ENCODE data around the gene ZNF75A. TPM values are rescaled to one million over a fixed set of nuclear protein-coding genes. Genes with fewer than 3 reads are reported as not detected.
A peak's percentile ranks its signal among the peaks of the same experiment; 100 is the strongest.

Gene ZNF75A
- total and polyA plus RNA-seq, 9 of the 15 experiments (the other 6 are each of a cell fraction or from before 2014, with no cell fraction given), result 7.2 to 24.5 (median 17.1) TPM

DNA sequence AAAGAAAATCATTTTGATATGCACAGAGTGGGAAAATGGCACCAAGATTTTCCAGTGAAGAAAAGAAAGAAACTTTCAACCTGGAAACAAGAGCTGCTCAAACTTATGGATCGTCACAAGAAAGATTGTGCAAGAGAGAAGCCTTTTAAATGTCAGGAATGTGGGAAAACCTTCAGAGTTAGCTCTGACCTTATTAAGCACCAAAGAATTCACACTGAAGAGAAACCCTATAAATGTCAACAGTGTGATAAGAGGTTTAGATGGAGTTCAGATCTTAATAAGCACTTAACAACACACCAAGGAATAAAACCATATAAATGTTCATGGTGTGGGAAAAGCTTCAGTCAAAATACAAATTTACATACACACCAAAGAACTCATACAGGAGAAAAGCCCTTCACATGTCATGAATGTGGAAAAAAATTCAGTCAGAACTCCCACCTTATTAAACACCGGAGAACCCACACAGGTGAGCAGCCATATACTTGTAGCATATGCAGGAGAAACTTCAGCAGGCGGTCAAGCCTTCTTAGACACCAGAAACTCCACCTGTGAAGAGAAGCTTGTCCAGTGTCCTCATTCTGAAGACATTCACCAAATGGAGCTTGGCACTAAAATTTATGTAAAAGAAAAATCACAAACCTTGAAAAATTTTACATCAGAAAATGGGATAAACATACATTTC lies 12.2 kb downstream of the ZNF75A start:
- H2AFZ ChIP-seq (ENCODE audit: low read depth, low read length), result no peak overlapping the region
- FAIRE-seq (no peak), ATAC-seq (no peak), DNase-seq (ENCODE audit: extremely low read depth in 1 of 4, low spot score in 3 of 4) (no peak)
- no peaks in the 10 kb centered on the region for H3K27me3 ChIP-seq (ENCODE audit: control insufficient read depth in 2 of 2, insufficient read depth in 2 of 2, low read length in 2 of 2)
- no peaks in the 10 kb centered on the region for H3K79me2 ChIP-seq (ENCODE audit: control insufficient read depth, insufficient read depth, low read length)
- peaks cover 23% of the 10 kb centered on the region for H3K9me3 ChIP-seq (replicated peaks; ENCODE audit: control insufficient read depth, insufficient read depth, low read depth, low read length)
- CTCF ChIA-PET (ENCODE audit: low intra/inter-chr PET ratio), result no interaction called here
- POLR2A ChIA-PET, result no interaction called here
- peaks cover 31% of the 10 kb centered on the region for H3K36me3 ChIP-seq (ENCODE audit: control insufficient read depth, insufficient read depth, low read length)
- H3K4me2 ChIP-seq (ENCODE audit: insufficient read depth, low read length), result no peak overlapping the region
- H3K4me3 ChIP-seq, result no peak overlapping the region
- in situ Hi-C loops (cut with MboI), result no loop called here
- H3K9me1 ChIP-seq (ENCODE audit: control insufficient read depth, insufficient read depth, low read length), result no peaks in the 10 kb centered on the region
- intact Hi-C loops (cut with micrococcal nuclease), result no loop called here
- no peaks in the 10 kb centered on the region for H4K20me1 ChIP-seq (replicated peaks; ENCODE audit: control insufficient read depth, insufficient read depth, low read length)
- no peaks in the 10 kb centered on the region for H3K4me1 ChIP-seq (replicated peaks in 1 of 2; ENCODE audit: control insufficient read depth in 2 of 2, insufficient read depth in 2 of 2, low read length in 2 of 2)
- WGBS (ENCODE audit: insufficient coverage, low coverage, missing lambda C conversion rate), result 49% methylated on average over 3 of the region's 3 CpGs
- no peak overlapping the region for H3K9ac ChIP-seq (ENCODE audit: insufficient read depth in 1 of 2, low read depth in 2 of 2, low read length in 2 of 2)
- no peak overlapping the region for H3K27ac ChIP-seq (ENCODE audit: extremely low read depth, low read depth, low read length)
- BruUV-seq (replicated peaks), result TSS peak; percentile 29
- TF ChIP-seq ZNF75A (CRISPR knock-in tag; IDR thresholded peaks at IDR 0.05), result peak; percentile 100
- no peak for TF ChIP-seq FOXP1 (CRISPR knock-in tag; IDR thresholded peaks at IDR 0.05)
- TF ChIP-seq TRIM24 (IDR thresholded peaks at IDR 0.05), result peak; percentile 47 to 90
- TF ChIP-seq, protein P1, sequence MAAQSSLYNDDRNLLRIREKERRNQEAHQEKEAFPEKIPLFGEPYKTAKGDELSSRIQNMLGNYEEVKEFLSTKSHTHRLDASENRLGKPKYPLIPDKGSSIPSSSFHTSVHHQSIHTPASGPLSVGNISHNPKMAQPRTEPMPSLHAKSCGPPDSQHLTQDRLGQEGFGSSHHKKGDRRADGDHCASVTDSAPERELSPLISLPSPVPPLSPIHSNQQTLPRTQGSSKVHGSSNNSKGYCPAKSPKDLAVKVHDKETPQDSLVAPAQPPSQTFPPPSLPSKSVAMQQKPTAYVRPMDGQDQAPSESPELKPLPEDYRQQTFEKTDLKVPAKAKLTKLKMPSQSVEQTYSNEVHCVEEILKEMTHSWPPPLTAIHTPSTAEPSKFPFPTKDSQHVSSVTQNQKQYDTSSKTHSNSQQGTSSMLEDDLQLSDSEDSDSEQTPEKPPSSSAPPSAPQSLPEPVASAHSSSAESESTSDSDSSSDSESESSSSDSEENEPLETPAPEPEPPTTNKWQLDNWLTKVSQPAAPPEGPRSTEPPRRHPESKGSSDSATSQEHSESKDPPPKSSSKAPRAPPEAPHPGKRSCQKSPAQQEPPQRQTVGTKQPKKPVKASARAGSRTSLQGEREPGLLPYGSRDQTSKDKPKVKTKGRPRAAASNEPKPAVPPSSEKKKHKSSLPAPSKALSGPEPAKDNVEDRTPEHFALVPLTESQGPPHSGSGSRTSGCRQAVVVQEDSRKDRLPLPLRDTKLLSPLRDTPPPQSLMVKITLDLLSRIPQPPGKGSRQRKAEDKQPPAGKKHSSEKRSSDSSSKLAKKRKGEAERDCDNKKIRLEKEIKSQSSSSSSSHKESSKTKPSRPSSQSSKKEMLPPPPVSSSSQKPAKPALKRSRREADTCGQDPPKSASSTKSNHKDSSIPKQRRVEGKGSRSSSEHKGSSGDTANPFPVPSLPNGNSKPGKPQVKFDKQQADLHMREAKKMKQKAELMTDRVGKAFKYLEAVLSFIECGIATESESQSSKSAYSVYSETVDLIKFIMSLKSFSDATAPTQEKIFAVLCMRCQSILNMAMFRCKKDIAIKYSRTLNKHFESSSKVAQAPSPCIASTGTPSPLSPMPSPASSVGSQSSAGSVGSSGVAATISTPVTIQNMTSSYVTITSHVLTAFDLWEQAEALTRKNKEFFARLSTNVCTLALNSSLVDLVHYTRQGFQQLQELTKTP (IDR thresholded peaks at IDR 0.05; ENCODE audit: low read depth in 1 of 2, partially characterized antibody in 2 of 2), result peak in 1 of 2 experiments; percentile 41
- peak; percentile 75; the same call in 1 of the 2 replicates for TF ChIP-seq JUN (IDR thresholded peaks at IDR 0.05; ENCODE audit: borderline replicate concordance, low read depth, low read length)
- TF ChIP-seq JUN (CRISPR knock-in tag; IDR thresholded peaks at IDR 0.05; ENCODE audit: borderline replicate concordance), result no peak
- TF ChIP-seq, protein P2, sequence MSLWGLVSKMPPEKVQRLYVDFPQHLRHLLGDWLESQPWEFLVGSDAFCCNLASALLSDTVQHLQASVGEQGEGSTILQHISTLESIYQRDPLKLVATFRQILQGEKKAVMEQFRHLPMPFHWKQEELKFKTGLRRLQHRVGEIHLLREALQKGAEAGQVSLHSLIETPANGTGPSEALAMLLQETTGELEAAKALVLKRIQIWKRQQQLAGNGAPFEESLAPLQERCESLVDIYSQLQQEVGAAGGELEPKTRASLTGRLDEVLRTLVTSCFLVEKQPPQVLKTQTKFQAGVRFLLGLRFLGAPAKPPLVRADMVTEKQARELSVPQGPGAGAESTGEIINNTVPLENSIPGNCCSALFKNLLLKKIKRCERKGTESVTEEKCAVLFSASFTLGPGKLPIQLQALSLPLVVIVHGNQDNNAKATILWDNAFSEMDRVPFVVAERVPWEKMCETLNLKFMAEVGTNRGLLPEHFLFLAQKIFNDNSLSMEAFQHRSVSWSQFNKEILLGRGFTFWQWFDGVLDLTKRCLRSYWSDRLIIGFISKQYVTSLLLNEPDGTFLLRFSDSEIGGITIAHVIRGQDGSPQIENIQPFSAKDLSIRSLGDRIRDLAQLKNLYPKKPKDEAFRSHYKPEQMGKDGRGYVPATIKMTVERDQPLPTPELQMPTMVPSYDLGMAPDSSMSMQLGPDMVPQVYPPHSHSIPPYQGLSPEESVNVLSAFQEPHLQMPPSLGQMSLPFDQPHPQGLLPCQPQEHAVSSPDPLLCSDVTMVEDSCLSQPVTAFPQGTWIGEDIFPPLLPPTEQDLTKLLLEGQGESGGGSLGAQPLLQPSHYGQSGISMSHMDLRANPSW (CRISPR knock-in tag; IDR thresholded peaks at IDR 0.05), result no peak
- TF ChIP-seq TAF15 (IDR thresholded peaks at IDR 0.05; ENCODE audit: low read depth, low read length), result no peak
- TF ChIP-seq, protein P3, sequence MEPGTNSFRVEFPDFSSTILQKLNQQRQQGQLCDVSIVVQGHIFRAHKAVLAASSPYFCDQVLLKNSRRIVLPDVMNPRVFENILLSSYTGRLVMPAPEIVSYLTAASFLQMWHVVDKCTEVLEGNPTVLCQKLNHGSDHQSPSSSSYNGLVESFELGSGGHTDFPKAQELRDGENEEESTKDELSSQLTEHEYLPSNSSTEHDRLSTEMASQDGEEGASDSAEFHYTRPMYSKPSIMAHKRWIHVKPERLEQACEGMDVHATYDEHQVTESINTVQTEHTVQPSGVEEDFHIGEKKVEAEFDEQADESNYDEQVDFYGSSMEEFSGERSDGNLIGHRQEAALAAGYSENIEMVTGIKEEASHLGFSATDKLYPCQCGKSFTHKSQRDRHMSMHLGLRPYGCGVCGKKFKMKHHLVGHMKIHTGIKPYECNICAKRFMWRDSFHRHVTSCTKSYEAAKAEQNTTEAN (CRISPR knock-in tag; IDR thresholded peaks at IDR 0.05), result no peak
- TF ChIP-seq KAT8 (IDR thresholded peaks at IDR 0.05; ENCODE audit: low read depth), result no peak
- TF ChIP-seq, protein P4, sequence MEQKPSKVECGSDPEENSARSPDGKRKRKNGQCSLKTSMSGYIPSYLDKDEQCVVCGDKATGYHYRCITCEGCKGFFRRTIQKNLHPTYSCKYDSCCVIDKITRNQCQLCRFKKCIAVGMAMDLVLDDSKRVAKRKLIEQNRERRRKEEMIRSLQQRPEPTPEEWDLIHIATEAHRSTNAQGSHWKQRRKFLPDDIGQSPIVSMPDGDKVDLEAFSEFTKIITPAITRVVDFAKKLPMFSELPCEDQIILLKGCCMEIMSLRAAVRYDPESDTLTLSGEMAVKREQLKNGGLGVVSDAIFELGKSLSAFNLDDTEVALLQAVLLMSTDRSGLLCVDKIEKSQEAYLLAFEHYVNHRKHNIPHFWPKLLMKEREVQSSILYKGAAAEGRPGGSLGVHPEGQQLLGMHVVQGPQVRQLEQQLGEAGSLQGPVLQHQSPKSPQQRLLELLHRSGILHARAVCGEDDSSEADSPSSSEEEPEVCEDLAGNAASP (IDR thresholded peaks at IDR 0.05), result no peak
- TF ChIP-seq, protein P5, sequence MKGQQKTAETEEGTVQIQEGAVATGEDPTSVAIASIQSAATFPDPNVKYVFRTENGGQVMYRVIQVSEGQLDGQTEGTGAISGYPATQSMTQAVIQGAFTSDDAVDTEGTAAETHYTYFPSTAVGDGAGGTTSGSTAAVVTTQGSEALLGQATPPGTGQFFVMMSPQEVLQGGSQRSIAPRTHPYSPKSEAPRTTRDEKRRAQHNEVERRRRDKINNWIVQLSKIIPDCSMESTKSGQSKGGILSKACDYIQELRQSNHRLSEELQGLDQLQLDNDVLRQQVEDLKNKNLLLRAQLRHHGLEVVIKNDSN (CRISPR knock-in tag; IDR thresholded peaks at IDR 0.05), result no peak
